NCI-H82 treated with DMSO at 0.1 percent for 48 hours (cell line): ENCODE results near the gene DOCK8.

Experiments used
- DNase-seq: peaks from one replicate; lab custom pipeline; 2025; ENCODE audit not compliant: unreplicated experiment; lab: John Stamatoyannopoulos, UW

Gene DOCK8

GRCh38 chr9:453832-454231, 239.2 kb downstream of the DOCK8 start:
- no peak for DNase-seq

- DNase-seq, result no peak
Observed at GRCh38 chr9:456365-456764, 241.7 kb downstream of the DOCK8 start.

GRCh38 chr9:458590-458989, 243.9 kb downstream of the DOCK8 start:
- no peak for DNase-seq

- peak; percentile 8 for DNase-seq
Observed at GRCh38 chr9:459491-460444, 245.1 kb downstream of the DOCK8 start.

- DNase-seq, result no peak
Observed at GRCh38 chr9:462121-462520, 247.5 kb downstream of the DOCK8 start.

GRCh38 chr9:462606-463005, 247.9 kb downstream of the DOCK8 start:
- no peak for DNase-seq

- DNase-seq, result no peak
Observed at GRCh38 chr9:463455-464171, 248.9 kb downstream of the DOCK8 start.

- no peak for DNase-seq
Observed at GRCh38 chr9:466747-467146, 252.1 kb downstream of the DOCK8 start.

- no peak for DNase-seq
Observed at GRCh38 chr9:468766-469426, 254.2 kb downstream of the DOCK8 start.

GRCh38 chr9:469672-470551, 255.2 kb downstream of the DOCK8 start:
- peak; percentile 63 for DNase-seq

GRCh38 chr9:470552-471194, 256.0 kb downstream of the DOCK8 start:
- no peak for DNase-seq

GRCh38 chr9:471320-471719, 256.7 kb downstream of the DOCK8 start:
- no peak for DNase-seq

GRCh38 chr9:472479-473075, 257.9 kb downstream of the DOCK8 start:
- no peak for DNase-seq

- no peak for DNase-seq
Observed at GRCh38 chr9:477193-477592, 262.5 kb downstream of the DOCK8 start.

GRCh38 chr9:479304-479970, 264.8 kb downstream of the DOCK8 start:
- no peak for DNase-seq

- DNase-seq, result no peak
Observed at GRCh38 chr9:479971-480350, 265.3 kb downstream of the DOCK8 start.

- DNase-seq, result no peak
Observed at GRCh38 chr9:482739-483138, 268.1 kb downstream of the DOCK8 start.

- no peak for DNase-seq
Observed at GRCh38 chr9:486156-486555, 271.5 kb downstream of the DOCK8 start.

GRCh38 chr9:487429-487828, 272.8 kb downstream of the DOCK8 start:
- no peak for DNase-seq
